Right lobe of liver (tissue), 6 donors: ENCODE results near the gene GNB3. TPM values are rescaled to one million over a fixed set of nuclear protein-coding genes. Genes with fewer than 3 reads are reported as not detected.
"Not testable (repeated sequence)": the region's sequence is repeated elsewhere in the genome, so short reads cannot be mapped to it uniquely, and the experiment has no call there.

Experiments
- ATAC-seq, 4 donors: fragments of 200-7000 bp; cut with Tn5 transposase; one replicate each; pipeline ENCODE4 v1.9.1; 2020; ENCODE audit warnings: mild to moderate bottlenecking in 4 of 4, moderate library complexity in 4 of 4
- DNase-seq, 3 donors: peaks; one replicate each; pipeline ENCODE4 v3.0.0-alpha.2; 2020
- H3K27ac ChIP-seq, 3 donors: fragments of 200-600 bp; one replicate each; pipeline ENCODE4 v1.8.0; 2022
- H3K27me3 ChIP-seq, 2 donors: fragments of 200-600 bp; one replicate each; pipeline ENCODE4 v1.8.0; 2022
- H3K36me3 ChIP-seq, 4 donors: fragments of 200-600 bp; sonication (generic) in 1 of 4; one replicate each; pipeline versions ENCODE4 v1.5.1 to v1.8.0; 2017 to 2022; ENCODE audit warnings: control low read depth in 1 of 4
- H3K4me1 ChIP-seq, 4 donors: fragments of 200-600 bp; sonication (generic) in 1 of 4; one replicate each; pipeline versions ENCODE4 v1.5.1 to v1.8.0; 2017 to 2022; ENCODE audit warnings: control low read depth in 1 of 4
- H3K4me3 ChIP-seq, 3 donors: fragments of 200-600 bp; one replicate each; pipeline ENCODE4 v1.8.0; 2022
- H3K9me3 ChIP-seq, 4 donors: fragments of 200-600 bp; sonication (generic) in 1 of 4; one replicate each; pipeline versions ENCODE4 v1.5.1 to v1.8.0; 2017 to 2022; ENCODE audit warnings: control low read depth in 1 of 4
- POLR2A ChIP-seq: fragments of 450-650 bp; IDR thresholded peaks from one replicate; pipeline ENCODE4 v1.6.1; 2017; ENCODE audit warnings: antibody characterized with exemption, mild to moderate bottlenecking
- WGBS: methylation state at CpG from one replicate; pipeline ENCODE4 v1.1.6; 2018; ENCODE audit warnings: low coverage, low lambda C conversion rate; ENCODE audit not compliant: insufficient coverage; ENCODE audit errors: missing lambda C conversion rate; 5-methylcytosine and 5-hydroxymethylcytosine counted together
- intact Hi-C, 2 donors: fragments of 100-400 bp; cut with DNase I; formaldehyde crosslinking; loops; one replicate each; pipeline versions ENCODE4 v1.11.2 to v1.14.1; 2022
- total RNA-seq, 6 experiments: library from RNA; depleted of rRNA in 2 of 6; stranded (reverse); fragments of >200 nt in 2 of 6; fragmentation: NEBNext Ultra II Directional in 3 of 6; extraction: Animal tissue kit (Norgen Biotek cat#: 25700) in 3 of 6; gene quantifications; one replicate each; pipeline versions ENCODE4 v1.1.0 to v1.2.4, GENCODE V29; 2016 to 2023
- TF ChIP-seq, protein P1 (sequence below), 4 donors: fragments of 200-600 bp in 3 of 4; fragments of 450-650 bp in 1 of 4; IDR thresholded peaks; one replicate each; pipeline versions ENCODE4 v1.5.1 to v1.8.0; 2016 to 2022; ENCODE audit warnings: antibody characterized with exemption in 4 of 4, mild to moderate bottlenecking in 2 of 4
- donor health status: DM: no; HTN: yes; CAD: no.
- donor health status: DM: no; HTN: no; CAD: no.
- donor health status: DM: no; HTN: no; CAD: no.
- donor health status: DM: no; HTN: yes; CAD: no.
- donor health status: DM: no; HTN: yes; CAD: no.

Gene GNB3
- total RNA-seq, 6 experiments from 2014 or later: 0.17 to 0.51 (median 0.43) TPM; not detected in 2

DNA sequence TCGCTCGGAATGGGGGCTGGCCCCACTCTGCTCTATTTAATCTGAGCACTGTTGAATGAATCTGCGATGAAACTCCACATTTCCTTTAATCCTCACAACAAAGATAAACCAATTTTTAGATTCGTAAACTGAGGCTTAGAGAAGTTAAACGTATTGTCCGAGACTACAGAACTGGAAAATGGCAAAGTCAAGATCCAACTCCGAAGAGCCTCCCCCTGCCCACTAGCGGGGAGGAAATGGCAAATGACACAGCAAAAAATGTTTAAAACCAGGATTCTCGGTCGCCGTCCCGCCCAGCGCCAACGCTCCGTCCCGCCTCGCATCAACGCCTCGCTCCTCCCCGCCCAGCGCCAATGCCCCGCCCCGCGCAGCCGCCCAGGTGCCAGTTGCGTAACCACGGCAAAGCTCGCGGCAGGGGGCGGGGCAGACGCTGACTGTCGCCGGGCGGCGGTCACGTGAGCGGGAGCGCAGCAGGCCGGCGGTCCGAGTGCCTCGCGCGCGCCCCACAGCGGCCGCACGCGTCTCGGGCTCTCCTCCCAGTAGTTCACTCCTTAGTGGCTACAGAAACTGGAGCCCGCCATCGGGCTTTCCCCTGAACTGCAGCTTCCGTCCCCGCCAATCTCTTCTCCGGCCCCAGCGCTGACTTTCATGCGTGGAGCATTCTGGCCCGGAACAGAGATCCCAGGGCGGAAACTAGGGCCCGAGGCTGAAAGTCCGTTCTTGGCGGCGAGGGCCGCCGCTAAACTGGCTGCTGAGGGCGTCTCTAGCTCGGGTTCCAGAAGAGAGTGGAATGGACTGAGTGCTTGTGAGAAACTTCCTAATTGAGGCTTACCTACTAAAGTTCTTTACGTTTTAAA, 50.3 kb downstream of the GNB3 start:
- Histone ChIP-seq H3K4me1 (peaks cover 0 to 27% (median 2%) of the 10 kb centered on the region in 4 donors), H3K36me3 (no peaks in the 10 kb centered on the region), H3K4me3 (peak overlapping the region; percentile 36 to 57 (median 46)), H3K9me3 (no peaks in the 10 kb centered on the region), H3K27ac (peak overlapping the region; percentile 90 to 93 (median 92)), H3K27me3 (no peaks in the 10 kb centered on the region)
- TF ChIP-seq, protein P1, sequence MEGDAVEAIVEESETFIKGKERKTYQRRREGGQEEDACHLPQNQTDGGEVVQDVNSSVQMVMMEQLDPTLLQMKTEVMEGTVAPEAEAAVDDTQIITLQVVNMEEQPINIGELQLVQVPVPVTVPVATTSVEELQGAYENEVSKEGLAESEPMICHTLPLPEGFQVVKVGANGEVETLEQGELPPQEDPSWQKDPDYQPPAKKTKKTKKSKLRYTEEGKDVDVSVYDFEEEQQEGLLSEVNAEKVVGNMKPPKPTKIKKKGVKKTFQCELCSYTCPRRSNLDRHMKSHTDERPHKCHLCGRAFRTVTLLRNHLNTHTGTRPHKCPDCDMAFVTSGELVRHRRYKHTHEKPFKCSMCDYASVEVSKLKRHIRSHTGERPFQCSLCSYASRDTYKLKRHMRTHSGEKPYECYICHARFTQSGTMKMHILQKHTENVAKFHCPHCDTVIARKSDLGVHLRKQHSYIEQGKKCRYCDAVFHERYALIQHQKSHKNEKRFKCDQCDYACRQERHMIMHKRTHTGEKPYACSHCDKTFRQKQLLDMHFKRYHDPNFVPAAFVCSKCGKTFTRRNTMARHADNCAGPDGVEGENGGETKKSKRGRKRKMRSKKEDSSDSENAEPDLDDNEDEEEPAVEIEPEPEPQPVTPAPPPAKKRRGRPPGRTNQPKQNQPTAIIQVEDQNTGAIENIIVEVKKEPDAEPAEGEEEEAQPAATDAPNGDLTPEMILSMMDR (IDR thresholded peaks at IDR 0.05): peak; percentile 89 to 96 (median 95)
- TF ChIP-seq POLR2A: peak; percentile 83
- peak; percentile 98 to 99 (median 99) for DNase-seq
- peak; percentile 94 to 98 (median 96) for ATAC-seq
- WGBS: 5% methylated on average over 22 of the region's 68 CpGs
- intact Hi-C loops: no loop called here

DNA sequence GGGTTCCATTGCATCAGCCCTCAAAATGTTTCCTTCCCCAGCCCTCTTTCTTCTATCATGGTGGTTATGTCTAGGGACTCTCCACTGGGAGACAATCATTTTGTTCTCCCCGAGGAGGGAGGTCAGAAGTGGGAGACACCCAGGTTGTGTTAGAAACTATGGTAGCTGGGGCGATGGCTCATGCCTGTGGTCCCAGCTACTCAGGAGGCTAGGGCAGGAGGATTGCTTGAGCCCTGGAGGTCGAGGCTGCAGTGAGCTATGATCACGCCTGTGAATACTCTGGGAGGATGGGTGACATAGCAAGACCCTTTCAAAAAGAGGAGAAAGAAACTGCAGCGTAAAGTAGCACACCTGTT, 50.9 kb downstream of the GNB3 start:
- ATAC-seq: peak in 2 of 4 donors; percentile 1 to 2
- TF ChIP-seq, protein P1 (IDR thresholded peaks at IDR 0.05): no peak
- no peak for TF ChIP-seq POLR2A
- intact Hi-C loops: no loop called here
- Histone ChIP-seq H3K4me3 (peak overlapping the region; percentile 36 to 57 (median 46)), H3K27me3 (no peaks in the 10 kb centered on the region), H3K36me3 (no peaks in the 10 kb centered on the region), H3K4me1 (peaks cover 0 to 27% (median 2%) of the 10 kb centered on the region in 4 donors), H3K9me3 (no peaks in the 10 kb centered on the region), H3K27ac (peak overlapping the region; percentile 78 to 92 (median 89))
- 68% methylated on average over 5 of the region's 5 CpGs for WGBS
- DNase-seq: no peak

DNA sequence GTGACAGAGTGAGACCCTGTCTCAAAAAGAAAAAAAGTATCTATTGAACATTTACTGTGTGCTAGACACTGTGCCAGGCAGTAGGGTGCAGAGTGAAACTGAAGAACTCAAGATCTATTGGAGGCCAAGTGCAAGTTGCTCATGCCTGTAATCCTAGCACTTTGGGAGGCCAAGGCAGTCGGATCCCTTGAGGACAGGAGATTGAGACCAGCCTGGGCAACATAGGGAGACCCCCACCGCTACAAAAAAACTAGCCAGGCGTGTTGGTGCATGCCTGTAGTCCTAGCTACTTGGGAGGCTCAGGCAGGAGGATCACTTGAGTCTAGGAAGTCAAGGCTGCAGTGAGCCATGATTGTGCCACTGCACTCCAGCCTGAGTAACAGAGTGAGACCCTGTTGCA, 52.0 kb downstream of the GNB3 start:
- ATAC-seq: not testable (repeated sequence)

DNA sequence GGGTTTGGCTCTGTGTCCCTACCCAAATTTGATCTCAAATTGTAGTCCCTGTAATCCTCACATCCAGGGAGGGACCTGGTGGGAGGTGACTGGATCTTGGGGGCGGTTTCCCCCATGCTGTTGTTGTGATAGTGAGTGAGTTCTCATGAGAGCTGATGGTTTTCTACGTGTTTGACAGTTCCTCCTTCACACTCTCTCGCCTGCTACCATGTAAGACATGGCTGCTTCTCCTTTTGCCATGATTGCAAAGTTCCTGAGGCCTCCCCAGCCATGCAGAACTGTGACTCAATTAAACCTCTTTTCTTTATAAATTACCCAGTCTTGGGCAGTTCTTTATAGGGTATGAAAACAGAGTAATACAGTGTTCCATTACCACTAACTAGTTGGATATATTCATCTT, 53.6 kb downstream of the GNB3 start:
- DNase-seq: no peak
- Histone ChIP-seq H3K4me3 (no peak overlapping the region), H3K9me3 (no peaks in the 10 kb centered on the region), H3K36me3 (no peaks in the 10 kb centered on the region), H3K4me1 (peaks cover 0 to 9% (median 2%) of the 10 kb centered on the region in 4 donors), H3K27ac (no peak overlapping the region), H3K27me3 (no peaks in the 10 kb centered on the region)
- intact Hi-C loops: no loop called here
- ATAC-seq: no peak
- no CpG with 5 or more reads among the region's 3 CpGs for WGBS
- TF ChIP-seq POLR2A: no peak
- TF ChIP-seq, protein P1 (IDR thresholded peaks at IDR 0.05): no peak

More for the DNA sequence above, 52.0 kb downstream of the GNB3 start:
- intact Hi-C loops, DNase-seq, H3K9me3 ChIP-seq, H3K27me3 ChIP-seq, H3K4me3 ChIP-seq, H3K27ac ChIP-seq, H3K36me3 ChIP-seq: not testable (repeated sequence)
- peaks cover 0 to 21% (median 2%) of the 10 kb centered on the region in 4 donors for H3K4me1 ChIP-seq
- 93% methylated on average over 2 of the region's 3 CpGs for WGBS

Other genes starting within 250 kb of the GNB3 start
- gene CHD4, start 233.5 kb upstream of the GNB3 start, total RNA-seq: 100 to 1,000 TPM in 1 of 6 experiments, 10 to 100 TPM in 5; 66.7 to 102 (median 82.3) TPM
- gene LPAR5, start 205.0 kb upstream of the GNB3 start, total RNA-seq: 1 to 10 TPM in 1 of 6 experiments, under 1 TPM in 5; 0.31 to 1.5 (median 0.78) TPM
- 1 to 10 TPM in 4 of 6 experiments, under 1 TPM in 1, not detected in 1; 0.95 to 3.3 (median 1.7) TPM for gene ACRBP, start 193.5 kb upstream of the GNB3 start, total RNA-seq
- 10 to 100 TPM; 10.6 to 20.0 (median 17.0) TPM for gene ING4, start 177.8 kb upstream of the GNB3 start, total RNA-seq
- 10 to 100 TPM; 11.9 to 22.3 (median 18.3) TPM for gene ZNF384, start 151.6 kb upstream of the GNB3 start, total RNA-seq
- gene PIANP, start 140.1 kb upstream of the GNB3 start, total RNA-seq: not detected
- gene COPS7A, start 116.9 kb upstream of the GNB3 start, total RNA-seq: 10 to 100 TPM; 26.7 to 49.5 (median 30.6) TPM
- gene MLF2, start 87.8 kb upstream of the GNB3 start, total RNA-seq: 100 to 1,000 TPM; 104 to 185 (median 134) TPM
- 100 to 1,000 TPM; 113 to 484 (median 404) TPM for gene PTMS, start 74.6 kb upstream of the GNB3 start, total RNA-seq
- gene LAG3, start 68.4 kb upstream of the GNB3 start, total RNA-seq: 1 to 10 TPM in 4 of 6 experiments, under 1 TPM in 2; 0.18 to 2.3 (median 1.4) TPM
- 10 to 100 TPM; 10.0 to 41.6 (median 28.1) TPM for gene CD4, start 51.4 kb upstream of the GNB3 start, total RNA-seq
- gene GPR162, start 19.1 kb upstream of the GNB3 start, total RNA-seq: 1 to 10 TPM in 4 of 6 experiments, under 1 TPM in 2; 0.37 to 3.1 (median 2.1) TPM
- gene P3H3, start 12.5 kb upstream of the GNB3 start, total RNA-seq: 1 to 10 TPM in 5 of 6 experiments, under 1 TPM in 1; 0.98 to 2.1 (median 1.5) TPM
- gene CDCA3, start 10.4 kb downstream of the GNB3 start, total RNA-seq: 1 to 10 TPM in 4 of 6 experiments, under 1 TPM in 2; 0.62 to 1.7 (median 1.3) TPM
- gene USP5, start 11.2 kb downstream of the GNB3 start, total RNA-seq: 10 to 100 TPM; 38.2 to 59.5 (median 42.6) TPM
- gene TPI1, start 26.6 kb downstream of the GNB3 start, total RNA-seq: 100 to 1,000 TPM; 265 to 400 (median 331) TPM
- gene SPSB2, start 32.4 kb downstream of the GNB3 start, total RNA-seq: 1 to 10 TPM; 1.7 to 5.3 (median 3.6) TPM
- gene LRRC23, start 63.9 kb downstream of the GNB3 start, total RNA-seq: 1 to 10 TPM in 5 of 6 experiments, under 1 TPM in 1; 0.93 to 4.3 (median 2.6) TPM
- 1 to 10 TPM; 1.1 to 9.3 (median 2.0) TPM for gene ENO2, start 73.7 kb downstream of the GNB3 start, total RNA-seq
- 10 to 100 TPM in 5 of 6 experiments, 1 to 10 TPM in 1; 9.2 to 24.1 (median 16.8) TPM for gene ATN1, start 87.0 kb downstream of the GNB3 start, total RNA-seq
- not detected for gene RNU7-1, start 102.9 kb downstream of the GNB3 start, total RNA-seq
- gene C12orf57, start 103.1 kb downstream of the GNB3 start, total RNA-seq: 100 to 1,000 TPM in 2 of 6 experiments, 10 to 100 TPM in 4; 47.6 to 189 (median 70.5) TPM
- 10 to 100 TPM; 12.1 to 30.6 (median 19.4) TPM for gene PTPN6, start 110.4 kb downstream of the GNB3 start, total RNA-seq
- 100 to 1,000 TPM in 4 of 6 experiments, 10 to 100 TPM in 2; 95.5 to 215 (median 122) TPM for gene PHB2, start 129.7 kb downstream of the GNB3 start, total RNA-seq
- 10 to 100 TPM; 13.2 to 28.1 (median 18.9) TPM for gene EMG1, start 130.0 kb downstream of the GNB3 start, total RNA-seq
- gene LPCAT3, start 177.6 kb downstream of the GNB3 start, total RNA-seq: 100 to 1,000 TPM in 1 of 6 experiments, 10 to 100 TPM in 5; 50.6 to 115 (median 77.5) TPM
- gene C1S, start 219.8 kb downstream of the GNB3 start, total RNA-seq: 1,000 to 10,000 TPM in 5 of 6 experiments, 100 to 1,000 TPM in 1; 993 to 2,993 (median 1,796) TPM